ENCODE data around the gene ANKRD55.

ANKRD55 gene

GRCh38 chr5:56145106-56145505, 88.0 kb downstream of the ANKRD55 start:
- ChIA-PET POLR2A (no interaction called here), CTCF (interaction anchor here (1.0 kb wide), 1 partner anchor 210 kb away, joined by 3 read pairs; no protein-coding TSS in a partner anchor)
- TF ChIP-seq BHLHE40 (IDR thresholded peaks at IDR 0.05; ENCODE audit: borderline replicate concordance) (no peak), NFRKB (IDR thresholded peaks at IDR 0.05) (no peak), CTBP1 (IDR thresholded peaks at IDR 0.05; ENCODE audit: borderline replicate concordance) (no peak), ZNF384 (IDR thresholded peaks at IDR 0.05) (no peak), L3MBTL2 (conservative IDR thresholded peaks at IDR 0.05) (no peak), ARNT (IDR thresholded peaks at IDR 0.05) (no peak), FOXK2 (IDR thresholded peaks at IDR 0.05) (no peak), FOXA1 (IDR thresholded peaks at IDR 0.05) (no peak), TARDBP (IDR thresholded peaks at IDR 0.05) (no peak), SUZ12 (IDR thresholded peaks at IDR 0.05) (no peak), HDGF (IDR thresholded peaks at IDR 0.05; ENCODE audit: borderline replicate concordance) (no peak), SP1 (IDR thresholded peaks at IDR 0.05) (no peak), FOXM1 (IDR thresholded peaks at IDR 0.05; ENCODE audit: borderline replicate concordance) (no peak), LEF1 (IDR thresholded peaks at IDR 0.05; ENCODE audit: borderline replicate concordance) (no peak)
- no peak for DNase-seq (ENCODE audit: extremely low spot score)

- DNase-seq (ENCODE audit: extremely low spot score): no peak
- TF ChIP-seq SUZ12 (IDR thresholded peaks at IDR 0.05) (no peak), TARDBP (IDR thresholded peaks at IDR 0.05) (no peak), BHLHE40 (IDR thresholded peaks at IDR 0.05; ENCODE audit: borderline replicate concordance) (no peak), FOXM1 (IDR thresholded peaks at IDR 0.05; ENCODE audit: borderline replicate concordance) (no peak), FOXA1 (IDR thresholded peaks at IDR 0.05) (no peak), NFRKB (IDR thresholded peaks at IDR 0.05) (no peak)
- ChIA-PET CTCF (interaction anchor here (1.0 kb wide), 1 partner anchor 209 kb away, joined by 3 read pairs; no protein-coding TSS in a partner anchor), POLR2A (no interaction called here)
Observed at GRCh38 chr5:56144211-56144610, 88.9 kb downstream of the ANKRD55 start.

GRCh38 chr5:56143373-56143714, 89.8 kb downstream of the ANKRD55 start:
- ChIA-PET POLR2A (no interaction called here), CTCF (interaction anchor here (0.7 kb wide), 1 partner anchor 24 kb away, joined by 3 read pairs; no protein-coding TSS in a partner anchor)
- DNase-seq (ENCODE audit: extremely low spot score): no peak
- no peak for TF ChIP-seq ZNF384 (IDR thresholded peaks at IDR 0.05)
- no peak for TF ChIP-seq FOXM1 (IDR thresholded peaks at IDR 0.05; ENCODE audit: borderline replicate concordance)
- no peak for TF ChIP-seq FOXK2 (IDR thresholded peaks at IDR 0.05)
- TF ChIP-seq L3MBTL2 (conservative IDR thresholded peaks at IDR 0.05): no peak
- no peak for TF ChIP-seq ELF4 (IDR thresholded peaks at IDR 0.05)
- TF ChIP-seq ARNT (IDR thresholded peaks at IDR 0.05): no peak
- no peak for TF ChIP-seq HDGF (IDR thresholded peaks at IDR 0.05; ENCODE audit: borderline replicate concordance)
- TF ChIP-seq NFRKB (IDR thresholded peaks at IDR 0.05): no peak
- TF ChIP-seq BHLHE40 (IDR thresholded peaks at IDR 0.05; ENCODE audit: borderline replicate concordance): no peak
- no peak for TF ChIP-seq CTBP1 (IDR thresholded peaks at IDR 0.05; ENCODE audit: borderline replicate concordance)
- TF ChIP-seq FOXA1 (IDR thresholded peaks at IDR 0.05): no peak
- TF ChIP-seq LEF1 (IDR thresholded peaks at IDR 0.05; ENCODE audit: borderline replicate concordance): no peak
- TF ChIP-seq SP1 (IDR thresholded peaks at IDR 0.05): no peak
- TF ChIP-seq SUZ12 (IDR thresholded peaks at IDR 0.05): no peak
- no peak for TF ChIP-seq TARDBP (IDR thresholded peaks at IDR 0.05)
- TF ChIP-seq PKNOX1 (IDR thresholded peaks at IDR 0.05): no peak

GRCh38 chr5:56142614-56143372, 90.3 kb downstream of the ANKRD55 start:
- no peak for DNase-seq (ENCODE audit: extremely low spot score)
- ChIA-PET POLR2A (no interaction called here), CTCF (no interaction called here)
- TF ChIP-seq TARDBP (IDR thresholded peaks at IDR 0.05) (no peak), NFRKB (IDR thresholded peaks at IDR 0.05) (no peak), PKNOX1 (IDR thresholded peaks at IDR 0.05) (no peak), L3MBTL2 (conservative IDR thresholded peaks at IDR 0.05) (no peak), BHLHE40 (IDR thresholded peaks at IDR 0.05; ENCODE audit: borderline replicate concordance) (no peak), FOXA1 (IDR thresholded peaks at IDR 0.05) (no peak), FOXM1 (IDR thresholded peaks at IDR 0.05; ENCODE audit: borderline replicate concordance) (no peak), ELF4 (IDR thresholded peaks at IDR 0.05) (no peak), LEF1 (IDR thresholded peaks at IDR 0.05; ENCODE audit: borderline replicate concordance) (no peak), ZNF384 (IDR thresholded peaks at IDR 0.05) (no peak), SUZ12 (IDR thresholded peaks at IDR 0.05) (no peak), CTBP1 (IDR thresholded peaks at IDR 0.05; ENCODE audit: borderline replicate concordance) (no peak), FOXK2 (IDR thresholded peaks at IDR 0.05) (no peak), SP1 (IDR thresholded peaks at IDR 0.05) (no peak), HDGF (IDR thresholded peaks at IDR 0.05; ENCODE audit: borderline replicate concordance) (no peak)

- TF ChIP-seq ELF4 (IDR thresholded peaks at IDR 0.05): no peak
- no peak for TF ChIP-seq CTBP1 (IDR thresholded peaks at IDR 0.05; ENCODE audit: borderline replicate concordance)
- ChIA-PET POLR2A (no interaction called here), CTCF (interaction anchor here (0.6 kb wide), 1 partner anchor 341 kb away, joined by 3 read pairs; no protein-coding TSS in a partner anchor)
- no peak for DNase-seq (ENCODE audit: extremely low spot score)
Observed at GRCh38 chr5:56142233-56142613, 90.9 kb downstream of the ANKRD55 start.

- DNase-seq (ENCODE audit: extremely low spot score): no peak
- CTCF ChIA-PET: interaction anchor here (1.0 kb wide), 1 partner anchor 16 kb away, joined by 3 read pairs; no protein-coding TSS in a partner anchor
- POLR2A ChIA-PET: no interaction called here
- TF ChIP-seq ARNT (IDR thresholded peaks at IDR 0.05) (no peak), LEF1 (IDR thresholded peaks at IDR 0.05; ENCODE audit: borderline replicate concordance) (no peak), SP1 (IDR thresholded peaks at IDR 0.05) (no peak), CTBP1 (IDR thresholded peaks at IDR 0.05; ENCODE audit: borderline replicate concordance) (no peak), NFRKB (IDR thresholded peaks at IDR 0.05) (no peak), HDGF (IDR thresholded peaks at IDR 0.05; ENCODE audit: borderline replicate concordance) (no peak), ELF4 (IDR thresholded peaks at IDR 0.05) (no peak), PKNOX1 (IDR thresholded peaks at IDR 0.05) (no peak), FOXA1 (IDR thresholded peaks at IDR 0.05) (no peak), ZNF384 (IDR thresholded peaks at IDR 0.05) (no peak), TARDBP (IDR thresholded peaks at IDR 0.05) (no peak), BHLHE40 (IDR thresholded peaks at IDR 0.05; ENCODE audit: borderline replicate concordance) (no peak), SUZ12 (IDR thresholded peaks at IDR 0.05) (no peak), FOXM1 (IDR thresholded peaks at IDR 0.05; ENCODE audit: borderline replicate concordance) (no peak), L3MBTL2 (conservative IDR thresholded peaks at IDR 0.05) (no peak)
Observed at GRCh38 chr5:56140073-56140472, 93.1 kb downstream of the ANKRD55 start.

Measured in HEK293T (cell line).